HepG2 (cell line): ENCODE measurements around the gene LRGUK.

Source experiments
- CTCF ChIP-seq: sonication (generic); formaldehyde crosslinking; IDR thresholded peaks from 2 replicates; pipeline ENCODE4 v1.5.0; 2020; ENCODE audit warnings: mild to moderate bottlenecking, missing genetic modification reagents, moderate library complexity
- ETS1 ChIP-seq: sonication (generic); formaldehyde crosslinking; IDR thresholded peaks from 2 replicates; pipeline ENCODE4 v1.4.0; 2020; ENCODE audit warnings: missing genetic modification reagents
- NR1H2 ChIP-seq: sonication (generic); formaldehyde crosslinking; IDR thresholded peaks from 2 replicates; pipeline ENCODE4 v1.8.1; 2022; ENCODE audit warnings: low read depth, missing genetic modification reagents, borderline replicate concordance
- ZNF460 ChIP-seq: sonication (generic); formaldehyde crosslinking; IDR thresholded peaks from 2 replicates; pipeline ENCODE4 v1.5.1; 2020; ENCODE audit warnings: missing genetic modification reagents, mild to moderate bottlenecking, borderline replicate concordance
- TF ChIP-seq, protein P1 (sequence below): sonication (generic); formaldehyde crosslinking; IDR thresholded peaks from 2 replicates; pipeline ENCODE4 v1.4.0; 2020; ENCODE audit warnings: low read depth, missing genetic modification reagents

GRCh38 chr7:134167841-134168240 is 40.7 kb downstream of the LRGUK start:
- TF ChIP-seq NR1H2 (CRISPR knock-in tag) = no peak
- no peak for TF ChIP-seq CTCF (CRISPR knock-in tag)
- no peak for TF ChIP-seq ETS1 (CRISPR knock-in tag)
- TF ChIP-seq, protein P1, sequence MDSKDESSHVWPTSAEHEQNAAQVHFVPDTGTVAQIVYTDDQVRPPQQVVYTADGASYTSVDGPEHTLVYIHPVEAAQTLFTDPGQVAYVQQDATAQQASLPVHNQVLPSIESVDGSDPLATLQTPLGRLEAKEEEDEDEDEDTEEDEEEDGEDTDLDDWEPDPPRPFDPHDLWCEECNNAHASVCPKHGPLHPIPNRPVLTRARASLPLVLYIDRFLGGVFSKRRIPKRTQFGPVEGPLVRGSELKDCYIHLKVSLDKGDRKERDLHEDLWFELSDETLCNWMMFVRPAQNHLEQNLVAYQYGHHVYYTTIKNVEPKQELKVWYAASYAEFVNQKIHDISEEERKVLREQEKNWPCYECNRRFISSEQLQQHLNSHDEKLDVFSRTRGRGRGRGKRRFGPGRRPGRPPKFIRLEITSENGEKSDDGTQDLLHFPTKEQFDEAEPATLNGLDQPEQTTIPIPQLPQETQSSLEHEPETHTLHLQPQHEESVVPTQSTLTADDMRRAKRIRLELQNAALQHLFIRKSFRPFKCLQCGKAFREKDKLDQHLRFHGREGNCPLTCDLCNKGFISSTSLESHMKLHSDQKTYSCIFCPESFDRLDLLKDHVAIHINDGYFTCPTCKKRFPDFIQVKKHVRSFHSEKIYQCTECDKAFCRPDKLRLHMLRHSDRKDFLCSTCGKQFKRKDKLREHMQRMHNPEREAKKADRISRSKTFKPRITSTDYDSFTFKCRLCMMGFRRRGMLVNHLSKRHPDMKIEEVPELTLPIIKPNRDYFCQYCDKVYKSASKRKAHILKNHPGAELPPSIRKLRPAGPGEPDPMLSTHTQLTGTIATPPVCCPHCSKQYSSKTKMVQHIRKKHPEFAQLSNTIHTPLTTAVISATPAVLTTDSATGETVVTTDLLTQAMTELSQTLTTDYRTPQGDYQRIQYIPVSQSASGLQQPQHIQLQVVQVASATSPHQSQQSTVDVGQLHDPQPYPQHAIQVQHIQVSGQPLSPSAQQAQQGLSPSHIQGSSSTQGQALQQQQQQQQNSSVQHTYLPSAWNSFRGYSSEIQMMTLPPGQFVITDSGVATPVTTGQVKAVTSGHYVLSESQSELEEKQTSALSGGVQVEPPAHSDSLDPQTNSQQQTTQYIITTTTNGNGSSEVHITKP (CRISPR knock-in tag) = no peak
- no peak for TF ChIP-seq ZNF460 (CRISPR knock-in tag)
